ENCODE data around the gene ACOT12. TPM values are rescaled to one million over a fixed set of nuclear protein-coding genes. Genes with fewer than 3 reads are reported as not detected.

ACOT12 gene
- total and polyA plus RNA-seq, 8 donors, result 0.15 to 0.77 (median 0.34) TPM; not detected in 2

- intact Hi-C loops (cut with DNase I), result no loop called here
- TF ChIP-seq CTCF (IDR thresholded peaks at IDR 0.05), result no peak
Observed at GRCh38 chr5:81371354-81371876, 22.5 kb downstream of the ACOT12 start.

DNA sequence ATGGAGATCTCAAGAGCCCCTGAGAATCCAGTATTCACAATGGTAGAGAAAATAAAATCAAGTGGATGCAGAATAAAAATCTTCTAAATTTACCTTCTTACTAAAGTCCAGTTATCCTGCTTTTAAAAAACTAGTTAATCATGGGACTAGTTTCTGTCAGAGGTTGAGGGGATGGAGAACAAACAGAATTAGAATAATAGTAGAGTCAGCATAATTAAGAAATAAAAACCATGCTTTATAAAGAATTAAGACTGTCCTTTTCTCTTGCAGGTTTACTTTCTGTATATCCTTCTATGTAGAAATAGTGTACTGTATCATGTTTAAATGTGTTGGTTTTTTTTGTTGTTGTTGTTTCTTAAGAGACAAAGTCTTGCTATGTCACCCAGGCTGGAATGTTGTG, 23.0 kb downstream of the ACOT12 start:
- Histone ChIP-seq H3K4me3 (no peak overlapping the region), H3K4me1 (no peaks in the 10 kb centered on the region), H3K27me3 (no peaks in the 10 kb centered on the region), H3K9me3 (no peaks in the 10 kb centered on the region), H3K27ac (no peak overlapping the region), H3K36me3 (no peaks in the 10 kb centered on the region)
- no peak for ATAC-seq
- DNase-seq, result no peak
- intact Hi-C loops (cut with DNase I), result no loop called here
- no peak for TF ChIP-seq CTCF (IDR thresholded peaks at IDR 0.05)

More at GRCh38 chr5:81371354-81371876, 22.5 kb downstream of the ACOT12 start:
- Histone ChIP-seq H3K27me3 (no peaks in the 10 kb centered on the region), H3K4me3 (no peak overlapping the region), H3K4me1 (no peaks in the 10 kb centered on the region), H3K9me3 (no peaks in the 10 kb centered on the region), H3K36me3 (no peaks in the 10 kb centered on the region), H3K27ac (no peak overlapping the region)
- no peak for ATAC-seq
- DNase-seq, result no peak

GRCh38 chr5:81365541-81365940, 28.4 kb downstream of the ACOT12 start:
- H3K4me1 ChIP-seq, result no peaks in the 10 kb centered on the region
- DNase-seq (no peak), ATAC-seq (no peak)
- no peaks in the 10 kb centered on the region for H3K9me3 ChIP-seq
- no peaks in the 10 kb centered on the region for H3K27me3 ChIP-seq
- no peak for TF ChIP-seq CTCF (IDR thresholded peaks at IDR 0.05)
- H3K36me3 ChIP-seq, result no peaks in the 10 kb centered on the region
- no peak overlapping the region for H3K27ac ChIP-seq
- no peak overlapping the region for H3K4me3 ChIP-seq
- intact Hi-C loops (cut with DNase I), result no loop called here

DNA sequence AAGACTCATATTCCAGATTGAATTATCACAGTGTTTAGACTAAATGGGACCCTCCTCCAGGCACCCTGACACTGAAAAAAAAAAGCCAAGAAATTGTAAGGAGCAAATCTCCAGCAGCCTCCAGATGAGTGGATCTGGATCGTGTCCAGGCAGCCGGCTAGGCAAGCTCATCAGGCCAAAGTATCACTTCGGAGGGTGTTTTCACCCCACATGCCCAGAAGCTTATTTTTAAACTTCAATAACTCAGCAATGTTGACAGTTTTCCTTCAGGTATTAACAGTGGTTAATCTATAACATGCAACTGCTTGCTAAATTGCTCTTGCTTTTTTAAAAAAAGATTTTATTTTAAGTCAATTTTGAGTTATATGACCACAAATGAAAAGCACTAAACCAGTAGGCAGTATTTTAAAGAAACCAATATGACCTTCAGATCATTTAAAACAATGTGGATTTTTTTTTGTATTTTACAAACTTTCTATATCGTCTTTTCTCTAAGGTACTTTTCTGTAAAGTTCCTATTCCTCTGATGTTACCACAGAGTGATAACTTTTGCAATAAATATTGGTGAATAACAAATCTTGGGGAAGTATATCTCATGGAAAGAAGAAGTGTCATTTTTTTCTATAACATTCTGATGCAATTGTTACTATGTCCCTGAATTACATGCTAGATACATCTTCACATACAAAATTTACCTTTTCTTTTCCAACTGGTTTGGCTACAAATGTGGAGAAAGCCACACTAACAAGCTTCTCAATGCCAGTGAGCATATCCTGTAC, 30.7 kb downstream of the ACOT12 start:
- H3K36me3 ChIP-seq, result no peaks in the 10 kb centered on the region
- H3K4me3 ChIP-seq, result no peak overlapping the region
- no peaks in the 10 kb centered on the region for H3K9me3 ChIP-seq
- H3K27ac ChIP-seq, result no peak overlapping the region
- H3K4me1 ChIP-seq, result no peaks in the 10 kb centered on the region
- ATAC-seq (no peak), DNase-seq (peak in 1 of 4 donors; percentile 19)
- intact Hi-C loops (cut with DNase I), result no loop called here
- TF ChIP-seq CTCF (IDR thresholded peaks at IDR 0.05), result no peak
- H3K27me3 ChIP-seq, result no peaks in the 10 kb centered on the region

DNA sequence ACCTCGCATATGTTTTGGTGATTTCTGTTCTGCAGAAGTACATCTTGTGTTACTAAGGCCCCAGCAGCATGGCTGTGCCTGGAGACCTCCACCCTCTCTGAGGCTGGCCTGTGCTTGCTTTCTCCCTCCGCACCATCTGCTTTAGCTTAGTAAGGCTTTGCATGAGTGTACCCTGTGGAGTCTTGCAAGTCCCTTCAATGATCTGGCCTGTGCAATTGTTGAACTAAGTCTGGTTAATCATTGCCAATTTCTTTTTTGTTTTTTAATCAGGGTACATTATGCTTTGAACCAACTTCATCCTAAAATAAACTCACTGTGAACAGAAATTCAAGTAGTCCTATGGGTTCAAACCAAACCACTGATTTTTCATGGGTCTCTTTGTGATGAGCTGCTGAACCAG, 32.3 kb downstream of the ACOT12 start:
- no peak for TF ChIP-seq CTCF (IDR thresholded peaks at IDR 0.05)

More for the DNA sequence above, 32.3 kb downstream of the ACOT12 start:
- H3K27me3 ChIP-seq, result no peaks in the 10 kb centered on the region
- H3K4me3 ChIP-seq, result no peak overlapping the region
- no peaks in the 10 kb centered on the region for H3K36me3 ChIP-seq
- H3K4me1 ChIP-seq, result no peaks in the 10 kb centered on the region
- no peaks in the 10 kb centered on the region for H3K9me3 ChIP-seq
- DNase-seq, result no peak
- ATAC-seq, result no peak
- H3K27ac ChIP-seq, result no peak overlapping the region
- intact Hi-C loops (cut with DNase I), result no loop called here

All from left lung (tissue), 10 donors.